ENCODE data around the gene EXOG.

DNA sequence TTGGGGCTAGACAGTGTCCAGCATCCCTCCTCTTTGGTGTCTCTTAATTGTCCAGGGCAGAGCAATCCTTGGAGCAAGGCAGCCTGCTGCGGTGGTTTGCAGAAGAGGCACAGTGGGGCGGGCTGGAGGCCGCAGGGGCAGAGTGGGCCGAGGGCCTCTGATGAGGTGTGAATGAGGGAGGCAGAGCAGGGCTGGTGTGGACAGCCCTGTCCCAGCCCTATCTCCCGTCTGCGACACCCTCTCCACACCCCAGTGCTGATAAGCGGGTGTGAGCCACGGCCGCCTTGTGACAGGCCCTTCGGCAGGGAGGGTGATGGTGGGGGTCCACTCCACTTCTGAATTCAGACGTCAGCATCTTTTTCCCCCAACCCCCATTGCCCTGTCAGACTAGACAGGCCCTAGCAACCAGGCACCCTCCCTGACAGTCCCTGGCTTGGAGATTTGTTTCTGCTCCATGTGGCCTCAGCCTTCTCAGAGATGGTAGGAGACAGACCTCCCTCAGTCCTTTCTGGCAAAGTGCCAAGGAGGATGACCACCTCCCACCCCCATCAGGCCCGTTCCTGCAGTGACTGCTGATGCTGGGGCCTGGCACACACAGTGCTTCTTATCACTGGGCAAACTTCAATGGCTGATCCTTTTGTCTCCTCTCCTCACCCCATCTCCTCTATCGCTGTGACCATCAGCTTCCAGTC is 37.3 kb downstream of the EXOG start:
- TF ChIP-seq, protein P1, sequence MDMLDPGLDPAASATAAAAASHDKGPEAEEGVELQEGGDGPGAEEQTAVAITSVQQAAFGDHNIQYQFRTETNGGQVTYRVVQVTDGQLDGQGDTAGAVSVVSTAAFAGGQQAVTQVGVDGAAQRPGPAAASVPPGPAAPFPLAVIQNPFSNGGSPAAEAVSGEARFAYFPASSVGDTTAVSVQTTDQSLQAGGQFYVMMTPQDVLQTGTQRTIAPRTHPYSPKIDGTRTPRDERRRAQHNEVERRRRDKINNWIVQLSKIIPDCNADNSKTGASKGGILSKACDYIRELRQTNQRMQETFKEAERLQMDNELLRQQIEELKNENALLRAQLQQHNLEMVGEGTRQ (CRISPR knock-in tag; IDR thresholded peaks at IDR 0.05), result no peak
- TF ChIP-seq ESRRA (CRISPR knock-in tag; IDR thresholded peaks at IDR 0.05; ENCODE audit: borderline replicate concordance) (no peak), KAT7 (CRISPR knock-in tag; IDR thresholded peaks at IDR 0.05; ENCODE audit: borderline replicate concordance) (no peak), ZNF219 (CRISPR knock-in tag; IDR thresholded peaks at IDR 0.05; ENCODE audit: borderline replicate concordance) (no peak), SP1 (CRISPR knock-in tag; conservative IDR thresholded peaks at IDR 0.05) (no peak), ZNF232 (CRISPR knock-in tag; IDR thresholded peaks at IDR 0.05) (no peak), CREB1 (CRISPR knock-in tag; IDR thresholded peaks at IDR 0.05) (no peak), JUN (CRISPR knock-in tag; IDR thresholded peaks at IDR 0.05) (no peak), ZNF138 (CRISPR knock-in tag; conservative IDR thresholded peaks at IDR 0.05) (no peak), CREM (CRISPR knock-in tag; IDR thresholded peaks at IDR 0.05) (no peak)
- TF ChIP-seq, protein P2, sequence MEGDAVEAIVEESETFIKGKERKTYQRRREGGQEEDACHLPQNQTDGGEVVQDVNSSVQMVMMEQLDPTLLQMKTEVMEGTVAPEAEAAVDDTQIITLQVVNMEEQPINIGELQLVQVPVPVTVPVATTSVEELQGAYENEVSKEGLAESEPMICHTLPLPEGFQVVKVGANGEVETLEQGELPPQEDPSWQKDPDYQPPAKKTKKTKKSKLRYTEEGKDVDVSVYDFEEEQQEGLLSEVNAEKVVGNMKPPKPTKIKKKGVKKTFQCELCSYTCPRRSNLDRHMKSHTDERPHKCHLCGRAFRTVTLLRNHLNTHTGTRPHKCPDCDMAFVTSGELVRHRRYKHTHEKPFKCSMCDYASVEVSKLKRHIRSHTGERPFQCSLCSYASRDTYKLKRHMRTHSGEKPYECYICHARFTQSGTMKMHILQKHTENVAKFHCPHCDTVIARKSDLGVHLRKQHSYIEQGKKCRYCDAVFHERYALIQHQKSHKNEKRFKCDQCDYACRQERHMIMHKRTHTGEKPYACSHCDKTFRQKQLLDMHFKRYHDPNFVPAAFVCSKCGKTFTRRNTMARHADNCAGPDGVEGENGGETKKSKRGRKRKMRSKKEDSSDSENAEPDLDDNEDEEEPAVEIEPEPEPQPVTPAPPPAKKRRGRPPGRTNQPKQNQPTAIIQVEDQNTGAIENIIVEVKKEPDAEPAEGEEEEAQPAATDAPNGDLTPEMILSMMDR (IDR thresholded peaks at IDR 0.05), result no peak
- TF ChIP-seq, protein P3, sequence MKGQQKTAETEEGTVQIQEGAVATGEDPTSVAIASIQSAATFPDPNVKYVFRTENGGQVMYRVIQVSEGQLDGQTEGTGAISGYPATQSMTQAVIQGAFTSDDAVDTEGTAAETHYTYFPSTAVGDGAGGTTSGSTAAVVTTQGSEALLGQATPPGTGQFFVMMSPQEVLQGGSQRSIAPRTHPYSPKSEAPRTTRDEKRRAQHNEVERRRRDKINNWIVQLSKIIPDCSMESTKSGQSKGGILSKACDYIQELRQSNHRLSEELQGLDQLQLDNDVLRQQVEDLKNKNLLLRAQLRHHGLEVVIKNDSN (CRISPR knock-in tag; IDR thresholded peaks at IDR 0.05), result no peak
- TF ChIP-seq, protein P4, sequence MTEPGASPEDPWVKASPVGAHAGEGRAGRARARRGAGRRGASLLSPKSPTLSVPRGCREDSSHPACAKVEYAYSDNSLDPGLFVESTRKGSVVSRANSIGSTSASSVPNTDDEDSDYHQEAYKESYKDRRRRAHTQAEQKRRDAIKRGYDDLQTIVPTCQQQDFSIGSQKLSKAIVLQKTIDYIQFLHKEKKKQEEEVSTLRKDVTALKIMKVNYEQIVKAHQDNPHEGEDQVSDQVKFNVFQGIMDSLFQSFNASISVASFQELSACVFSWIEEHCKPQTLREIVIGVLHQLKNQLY (CRISPR knock-in tag; IDR thresholded peaks at IDR 0.05), result no peak
- TF ChIP-seq, protein P5, sequence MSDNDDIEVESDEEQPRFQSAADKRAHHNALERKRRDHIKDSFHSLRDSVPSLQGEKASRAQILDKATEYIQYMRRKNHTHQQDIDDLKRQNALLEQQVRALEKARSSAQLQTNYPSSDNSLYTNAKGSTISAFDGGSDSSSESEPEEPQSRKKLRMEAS (CRISPR knock-in tag; IDR thresholded peaks at IDR 0.05), result no peak

All from WTC11 (cell line).